Anterior cingulate cortex (tissue), 58 donors: Measurements from ENCODE around the gene RHBDD3.

Source experiments
- DNase-seq, 58 donors: peaks; one replicate each; lab custom pipeline; 2025; lab: John Stamatoyannopoulos, UW

The RHBDD3 gene

GRCh38 chr22:29267858-29268510 is at the start of gene RHBDD3, which contains the start of gene EWSR1:
Gene RHBDD3, minus strand, starts transcription at chr22:29267981. Its CDS starts 2,355 bp downstream, at chr22:29265626.
Gene EWSR1, plus strand, starts transcription at chr22:29268268. Its CDS starts 69 bp downstream, at chr22:29268337.
- peak; percentile 57 to 99 (median 95) for DNase-seq

GRCh38 chr22:29316141-29316828 is 48.5 kb upstream of the RHBDD3 start:
- no peak for DNase-seq

DNA sequence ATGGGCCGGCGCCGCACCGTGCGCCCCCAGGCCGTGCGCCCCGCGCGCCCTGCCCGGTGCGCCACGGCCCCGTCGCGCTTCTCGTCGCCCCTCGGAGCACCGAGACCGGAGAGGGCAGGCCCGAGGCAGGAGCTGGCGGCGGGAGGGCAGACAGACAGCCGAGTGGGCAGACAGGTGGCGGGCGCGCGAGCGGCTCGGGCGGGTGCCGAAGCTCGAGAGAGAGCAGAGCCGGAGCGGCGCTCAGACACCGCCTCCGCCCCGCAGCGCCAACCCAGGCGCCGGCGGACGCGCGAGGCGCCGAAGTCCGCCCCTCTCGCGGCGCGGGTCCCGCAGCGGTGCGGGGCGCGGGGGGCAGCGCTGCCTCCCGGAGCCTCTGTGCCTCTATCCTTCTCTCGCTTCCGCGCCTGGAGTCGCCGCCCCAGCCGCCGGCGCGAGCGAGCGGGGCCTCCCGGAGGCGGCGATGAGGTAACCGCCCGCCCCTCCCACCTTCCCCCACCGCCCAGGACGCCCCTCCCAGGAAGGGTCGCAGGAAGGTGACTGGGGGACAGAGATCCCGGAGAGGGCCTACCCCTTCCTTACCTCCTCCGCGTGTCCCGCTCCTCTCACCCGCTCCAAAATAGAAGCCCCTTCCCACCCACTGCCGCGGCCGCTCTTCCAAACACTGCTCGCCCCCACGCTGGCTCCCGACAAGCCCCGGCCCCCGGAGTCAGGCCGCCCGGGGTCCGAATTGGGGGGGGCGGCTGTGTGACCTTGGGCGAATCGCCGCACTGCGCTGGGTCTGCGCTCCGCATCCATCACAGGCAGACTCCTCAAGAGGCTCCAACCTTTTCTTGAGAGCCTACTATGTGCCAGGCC is 47.7 kb upstream of the RHBDD3 start, which contains the start of gene RASL10A:
TSS of gene RASL10A (minus strand) at position 412 of the 855 bp plus-strand sequence. CDS start 451 bp downstream, outside the sequence.
- DNase-seq, result peak in 4 of 58 donors; percentile 29 to 42 (median 36)

GRCh38 chr22:29314537-29315285 is 46.9 kb upstream of the RHBDD3 start:
- DNase-seq, result no peak

DNA sequence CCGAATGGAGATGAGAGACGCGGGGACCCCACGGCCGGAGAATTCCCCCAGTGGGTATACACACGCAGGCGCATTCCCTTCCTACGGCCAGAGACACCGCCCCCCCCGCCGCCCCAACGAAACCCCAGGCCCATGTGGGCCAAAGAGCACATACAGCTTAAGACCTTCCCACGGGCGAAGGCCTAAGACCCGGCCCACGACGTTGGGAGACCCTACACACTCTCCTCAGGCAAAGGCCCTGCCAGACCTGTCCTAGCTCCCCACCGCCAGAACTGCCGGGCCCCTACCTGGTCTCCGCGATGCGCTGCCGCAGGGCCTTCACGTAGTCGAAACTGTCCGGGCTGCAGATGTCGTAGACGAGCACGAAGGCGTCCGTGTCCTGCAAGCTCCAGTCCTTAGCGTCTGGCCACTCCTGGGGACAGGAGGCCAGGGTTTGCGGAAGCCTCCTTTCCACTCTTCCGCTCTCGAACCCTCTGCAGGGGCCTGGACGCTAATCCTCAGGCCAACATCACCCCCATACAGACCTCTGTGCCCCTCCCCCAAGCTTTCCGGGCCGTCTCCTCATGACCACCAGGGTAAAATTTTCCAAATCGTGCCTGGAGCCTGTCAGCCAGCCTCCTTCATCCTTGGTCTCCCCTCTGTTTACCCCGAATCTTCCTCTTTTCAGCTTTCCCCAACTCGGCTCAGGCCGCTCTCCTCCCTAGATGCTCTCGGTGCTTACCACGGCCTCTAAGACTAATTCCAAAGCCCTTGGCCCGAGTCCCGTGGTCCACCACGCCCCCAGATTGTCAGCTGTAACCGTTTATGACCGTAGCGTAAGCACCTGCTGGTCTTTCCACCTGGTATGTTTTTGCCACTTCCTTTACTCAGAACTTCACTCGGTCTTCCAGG is 46.0 kb upstream of the RHBDD3 start:
- DNase-seq, result peak in 2 of 58 donors; percentile 28 to 57

GRCh38 chr22:29313126-29313575 is 45.4 kb upstream of the RHBDD3 start:
- DNase-seq, result peak in 23 of 58 donors; percentile 22 to 72 (median 45)

- no peak for DNase-seq
Observed at GRCh38 chr22:29312218-29313125, 44.7 kb upstream of the RHBDD3 start.

DNA sequence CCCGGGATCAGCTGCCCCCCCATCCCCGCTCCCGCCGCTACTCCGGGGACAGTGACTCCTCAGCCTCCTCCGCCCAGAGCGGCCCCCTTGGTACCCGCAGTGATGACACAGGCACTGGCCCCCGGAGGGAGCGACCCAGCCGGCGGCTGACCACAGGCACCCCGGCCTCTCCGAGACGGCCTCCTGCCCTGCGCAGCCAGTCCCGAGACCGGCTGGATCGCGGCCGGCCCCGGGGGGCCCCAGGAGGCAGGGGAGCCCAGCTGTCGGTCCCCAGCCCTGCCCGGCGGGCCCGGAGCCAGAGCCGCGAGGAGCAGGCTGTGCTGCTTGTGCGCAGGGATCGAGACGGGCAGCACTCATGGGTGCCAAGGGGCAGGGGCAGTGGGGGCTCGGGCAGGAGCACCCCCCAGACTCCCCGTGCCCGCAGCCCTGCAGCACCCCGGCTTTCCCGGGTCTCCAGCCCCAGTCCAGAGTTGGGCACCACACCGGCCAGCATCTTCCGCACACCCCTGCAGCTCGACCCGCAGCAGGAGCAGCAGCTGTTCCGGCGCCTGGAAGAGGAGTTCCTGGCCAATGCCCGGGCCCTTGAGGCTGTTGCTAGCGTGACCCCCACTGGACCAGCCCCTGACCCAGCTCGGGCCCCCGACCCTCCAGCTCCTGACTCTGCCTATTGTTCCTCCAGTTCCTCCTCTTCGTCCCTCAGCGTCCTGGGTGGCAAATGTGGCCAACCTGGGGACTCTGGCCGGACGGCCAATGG is 43.9 kb upstream of the RHBDD3 start:
- peak in 7 of 58 donors; percentile 30 to 79 (median 47) for DNase-seq

GRCh38 chr22:29310863-29311339 is 43.1 kb upstream of the RHBDD3 start:
- peak in 57 of 58 donors; percentile 75 to 98 (median 93) for DNase-seq

GRCh38 chr22:29310065-29310862 is 42.5 kb upstream of the RHBDD3 start:
- peak in 2 of 58 donors; percentile 70 for DNase-seq

GRCh38 chr22:29309332-29310064 is 41.7 kb upstream of the RHBDD3 start:
- DNase-seq, result peak in 2 of 58 donors; percentile 19 to 55

DNA sequence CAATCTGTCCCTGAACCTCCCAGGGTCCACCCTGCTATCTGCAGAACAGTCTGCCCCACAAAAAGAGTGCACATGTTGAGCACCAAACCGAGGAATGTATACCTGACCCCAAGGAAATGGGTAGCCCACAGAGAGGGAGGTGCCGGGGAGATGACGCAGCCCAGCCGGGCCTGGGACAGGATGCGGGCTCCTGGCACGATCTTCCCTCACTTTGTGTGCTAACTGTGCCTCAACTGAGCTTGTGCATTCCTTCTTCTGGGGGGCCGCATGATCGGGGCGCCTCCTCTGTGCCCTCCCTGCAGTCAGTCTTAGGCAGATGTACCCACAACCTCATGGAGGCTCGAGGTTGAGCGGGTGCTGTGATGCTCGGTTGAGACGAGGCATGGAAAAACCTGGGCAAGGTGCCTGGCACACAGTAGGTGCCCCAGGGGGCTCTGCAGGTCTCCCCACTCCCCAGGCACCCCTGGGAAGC is 41.0 kb upstream of the RHBDD3 start:
- DNase-seq, result no peak

DNA sequence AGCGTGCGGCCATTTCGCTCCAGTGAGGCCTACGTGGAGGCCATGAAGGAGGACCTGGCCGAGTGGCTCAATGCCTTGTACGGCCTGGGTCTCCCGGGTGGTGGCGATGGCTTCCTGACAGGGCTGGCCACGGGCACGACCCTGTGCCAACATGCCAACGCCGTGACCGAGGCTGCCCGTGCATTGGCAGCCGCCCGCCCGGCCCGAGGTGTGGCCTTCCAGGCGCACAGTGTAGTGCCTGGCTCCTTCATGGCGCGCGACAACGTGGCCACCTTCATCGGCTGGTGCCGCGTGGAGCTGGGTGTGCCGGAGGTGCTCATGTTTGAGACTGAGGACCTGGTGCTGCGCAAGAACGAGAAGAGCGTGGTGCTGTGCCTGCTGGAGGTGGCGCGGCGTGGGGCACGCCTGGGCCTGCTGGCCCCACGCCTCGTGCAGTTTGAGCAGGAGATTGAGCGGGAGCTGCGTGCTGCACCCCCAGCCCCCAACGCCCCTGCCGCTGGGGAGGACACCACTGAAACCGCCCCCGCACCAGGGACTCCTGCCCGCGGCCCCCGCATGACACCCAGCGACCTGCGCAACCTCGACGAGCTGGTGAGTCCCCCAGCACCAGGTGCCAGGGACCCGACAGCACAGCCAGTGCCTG is 40.5 kb upstream of the RHBDD3 start:
- peak in 1 of 58 donors; percentile 28 for DNase-seq

DNA sequence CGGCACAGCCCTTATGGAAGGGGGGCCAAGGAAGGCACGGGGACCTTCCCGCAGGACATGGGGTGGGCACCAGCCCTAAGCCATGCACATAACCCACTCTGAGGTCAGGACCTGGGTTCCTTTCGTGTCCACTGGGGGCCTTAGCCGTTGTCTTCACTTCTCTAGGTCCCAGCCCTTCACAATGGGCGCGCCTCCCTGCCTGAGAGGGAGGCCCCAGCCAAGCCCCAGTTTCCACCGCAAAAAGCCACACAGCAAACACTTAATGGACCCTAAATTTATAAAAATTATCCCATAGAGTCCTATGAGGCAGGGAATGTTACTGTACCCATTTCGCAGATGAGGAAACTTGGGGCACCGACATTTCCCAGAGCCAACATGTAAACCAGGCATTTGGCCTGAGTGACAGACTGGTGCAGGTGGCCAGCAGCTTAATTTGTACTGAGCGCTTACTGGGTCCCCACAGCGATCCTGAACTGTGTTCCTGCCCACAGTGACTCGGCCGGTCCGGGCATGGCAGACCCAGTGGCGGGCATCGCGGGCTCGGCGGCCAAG is 39.9 kb upstream of the RHBDD3 start:
- DNase-seq, result no peak
